ENCODE results near the gene FGFBP2. TPM values are rescaled to one million over a fixed set of nuclear protein-coding genes. Genes with fewer than 3 reads are reported as not detected.

The FGFBP2 gene
- total and polyA plus RNA-seq, 2 experiments from 2014 or later = 2.2 to 5.2 TPM

DNA sequence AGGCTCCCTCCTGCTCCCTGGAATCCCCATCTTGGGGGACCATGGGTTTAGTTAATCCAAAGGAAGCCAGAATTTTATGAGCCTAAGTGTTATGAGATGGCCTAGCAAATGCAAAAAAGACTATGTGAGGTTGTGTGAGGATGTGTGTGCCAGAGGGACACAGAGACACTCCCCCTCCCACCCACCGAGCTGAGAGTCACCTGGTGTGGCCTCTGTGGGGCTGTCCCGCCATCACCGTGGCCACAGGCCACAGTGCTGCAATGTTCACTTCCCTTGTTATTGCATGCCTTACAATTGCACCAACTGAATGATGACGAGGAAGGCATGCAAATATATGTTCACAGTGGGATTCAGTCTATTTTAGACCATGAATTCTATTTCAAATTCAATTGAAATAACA, 601 bp upstream of the FGFBP2 start:
- 73% methylated on average over 4 of the region's 4 CpGs for WGBS (ENCODE audit: low lambda C conversion rate, missing lambda C conversion rate)

DNA sequence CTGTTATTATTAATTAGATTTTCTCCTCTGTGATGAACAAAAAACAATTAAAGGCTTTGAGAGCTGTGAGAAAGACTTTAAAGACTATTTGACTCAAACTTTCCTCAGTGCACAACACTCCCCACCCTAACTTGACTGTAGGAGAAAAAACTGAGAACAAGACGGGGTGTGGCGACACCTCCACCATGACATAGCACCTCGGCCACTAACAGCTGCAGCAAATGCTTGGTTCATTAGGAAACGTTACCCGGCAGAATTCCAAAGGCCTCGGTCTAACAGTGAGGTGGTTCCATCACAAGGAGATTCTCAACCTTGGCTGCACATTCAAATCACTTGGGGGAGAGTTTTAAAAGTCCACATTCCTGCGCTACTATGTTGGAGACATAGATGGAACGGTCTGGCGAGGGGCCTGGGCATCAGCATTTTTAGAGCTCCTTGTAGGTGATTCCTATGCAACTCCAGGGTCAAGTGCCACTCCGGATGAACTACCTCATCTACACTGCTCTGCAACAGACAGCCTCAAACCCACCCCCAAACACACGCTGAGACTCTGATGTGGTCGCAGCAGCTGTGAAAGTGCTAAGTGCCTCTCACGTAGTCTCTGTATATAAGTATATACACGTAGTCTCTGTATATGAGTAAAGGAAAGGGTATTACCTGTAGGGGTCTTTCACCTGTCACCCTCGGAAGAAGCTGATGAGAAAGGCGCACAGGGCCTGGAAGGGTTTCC, 1.0 kb downstream of the FGFBP2 start:
- H3K27ac ChIP-seq = no peak overlapping the region
- H3K4me2 ChIP-seq = no peak overlapping the region
- no peaks in the 10 kb centered on the region for H3K9me2 ChIP-seq (replicated peaks; ENCODE audit: insufficient read depth)
- WGBS (ENCODE audit: low lambda C conversion rate, missing lambda C conversion rate) = 88% methylated on average over 16 of the region's 16 CpGs
- H3K27me3 ChIP-seq = no peaks in the 10 kb centered on the region
- TF ChIP-seq, protein P1, sequence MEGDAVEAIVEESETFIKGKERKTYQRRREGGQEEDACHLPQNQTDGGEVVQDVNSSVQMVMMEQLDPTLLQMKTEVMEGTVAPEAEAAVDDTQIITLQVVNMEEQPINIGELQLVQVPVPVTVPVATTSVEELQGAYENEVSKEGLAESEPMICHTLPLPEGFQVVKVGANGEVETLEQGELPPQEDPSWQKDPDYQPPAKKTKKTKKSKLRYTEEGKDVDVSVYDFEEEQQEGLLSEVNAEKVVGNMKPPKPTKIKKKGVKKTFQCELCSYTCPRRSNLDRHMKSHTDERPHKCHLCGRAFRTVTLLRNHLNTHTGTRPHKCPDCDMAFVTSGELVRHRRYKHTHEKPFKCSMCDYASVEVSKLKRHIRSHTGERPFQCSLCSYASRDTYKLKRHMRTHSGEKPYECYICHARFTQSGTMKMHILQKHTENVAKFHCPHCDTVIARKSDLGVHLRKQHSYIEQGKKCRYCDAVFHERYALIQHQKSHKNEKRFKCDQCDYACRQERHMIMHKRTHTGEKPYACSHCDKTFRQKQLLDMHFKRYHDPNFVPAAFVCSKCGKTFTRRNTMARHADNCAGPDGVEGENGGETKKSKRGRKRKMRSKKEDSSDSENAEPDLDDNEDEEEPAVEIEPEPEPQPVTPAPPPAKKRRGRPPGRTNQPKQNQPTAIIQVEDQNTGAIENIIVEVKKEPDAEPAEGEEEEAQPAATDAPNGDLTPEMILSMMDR (IDR thresholded peaks at IDR 0.05; ENCODE audit: poor library complexity) = no peak
- TF ChIP-seq EZH2phosphoT487 (IDR thresholded peaks at IDR 0.05; ENCODE audit: low read depth, severe bottlenecking, unreplicated experiment) = no peak
- no peak for TF ChIP-seq EZH2 (IDR thresholded peaks at IDR 0.05; ENCODE audit: borderline replicate concordance)
- no peak overlapping the region for H3K4me3 ChIP-seq
- no peak for DNase-seq (ENCODE audit: low spot score)
- no peaks in the 10 kb centered on the region for H3K4me1 ChIP-seq (ENCODE audit: insufficient read depth)
- no peaks in the 10 kb centered on the region for H4K20me1 ChIP-seq (ENCODE audit: insufficient read depth, poor library complexity, severe bottlenecking)
- H3K9me3 ChIP-seq (ENCODE audit: low read depth) = no peaks in the 10 kb centered on the region
- H2AFZ ChIP-seq = no peak overlapping the region
- H3K36me3 ChIP-seq (replicated peaks; ENCODE audit: insufficient read depth, low read depth) = no peaks in the 10 kb centered on the region
- no peaks in the 10 kb centered on the region for H3K79me2 ChIP-seq

More for the DNA sequence above, 601 bp upstream of the FGFBP2 start:
- no peaks in the 10 kb centered on the region for H3K9me3 ChIP-seq (ENCODE audit: low read depth)
- H3K79me2 ChIP-seq = no peaks in the 10 kb centered on the region
- no peak overlapping the region for H2AFZ ChIP-seq
- H3K9me2 ChIP-seq (replicated peaks; ENCODE audit: insufficient read depth) = no peaks in the 10 kb centered on the region
- no peak overlapping the region for H3K27ac ChIP-seq
- H3K27me3 ChIP-seq = no peaks in the 10 kb centered on the region
- no peak for DNase-seq (ENCODE audit: low spot score)
- H3K4me3 ChIP-seq = no peak overlapping the region
- H4K20me1 ChIP-seq (ENCODE audit: insufficient read depth, poor library complexity, severe bottlenecking) = no peaks in the 10 kb centered on the region
- H3K4me2 ChIP-seq = no peak overlapping the region
- TF ChIP-seq EZH2phosphoT487 (IDR thresholded peaks at IDR 0.05; ENCODE audit: low read depth, severe bottlenecking, unreplicated experiment) = no peak
- TF ChIP-seq, protein P1 (IDR thresholded peaks at IDR 0.05; ENCODE audit: poor library complexity) = no peak
- TF ChIP-seq EZH2 (IDR thresholded peaks at IDR 0.05; ENCODE audit: borderline replicate concordance) = no peak
- no peaks in the 10 kb centered on the region for H3K4me1 ChIP-seq (ENCODE audit: insufficient read depth)
- H3K36me3 ChIP-seq (replicated peaks; ENCODE audit: insufficient read depth, low read depth) = no peaks in the 10 kb centered on the region

DNA sequence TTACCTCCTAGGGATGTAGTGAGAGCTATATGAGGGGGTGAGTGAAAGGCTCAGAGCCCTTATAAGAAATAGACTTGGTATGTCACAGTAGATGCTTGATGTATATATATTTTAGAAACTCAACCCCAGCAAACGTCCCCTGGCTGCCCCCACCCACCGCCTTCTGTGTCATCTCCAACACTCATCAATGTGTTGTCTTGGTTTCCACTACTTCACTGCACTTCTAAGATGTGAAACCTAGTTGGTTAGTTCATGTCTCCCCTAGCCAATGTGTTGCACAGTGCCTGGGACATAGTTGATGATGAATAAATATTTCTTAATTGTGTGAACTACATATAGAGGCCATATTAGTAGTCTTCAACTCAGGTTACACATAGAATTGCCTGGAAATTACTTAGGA, 4.4 kb downstream of the FGFBP2 start:
- Histone ChIP-seq H3K4me2 (no peak overlapping the region), H3K9me3 (ENCODE audit: low read depth) (no peaks in the 10 kb centered on the region), H3K4me3 (no peak overlapping the region), H3K27me3 (no peaks in the 10 kb centered on the region), H2AFZ (no peak overlapping the region), H3K4me1 (ENCODE audit: insufficient read depth) (no peaks in the 10 kb centered on the region), H4K20me1 (ENCODE audit: insufficient read depth, poor library complexity, severe bottlenecking) (no peaks in the 10 kb centered on the region), H3K9me2 (replicated peaks; ENCODE audit: insufficient read depth) (no peaks in the 10 kb centered on the region), H3K79me2 (no peaks in the 10 kb centered on the region), H3K36me3 (replicated peaks; ENCODE audit: insufficient read depth, low read depth) (no peaks in the 10 kb centered on the region), H3K27ac (no peak overlapping the region)
- TF ChIP-seq EZH2 (IDR thresholded peaks at IDR 0.05; ENCODE audit: borderline replicate concordance) = no peak
- no peak for TF ChIP-seq EZH2phosphoT487 (IDR thresholded peaks at IDR 0.05; ENCODE audit: low read depth, severe bottlenecking, unreplicated experiment)
- TF ChIP-seq, protein P1 (IDR thresholded peaks at IDR 0.05; ENCODE audit: poor library complexity) = no peak
- 88% methylated on average over 2 of the region's 2 CpGs for WGBS (ENCODE audit: low lambda C conversion rate, missing lambda C conversion rate)
- no peak for DNase-seq (ENCODE audit: low spot score)

All from hepatocyte (in vitro differentiated cells).